Psoas muscle (tissue), 8 donors: Measurements from ENCODE around the gene ASH1L. TPM values are rescaled to one million over a fixed set of nuclear protein-coding genes. Genes with fewer than 3 reads are reported as not detected.

ENCODE experiments used
- ATAC-seq, 4 donors: fragments of 200-7000 bp; cut with Tn5 transposase; one replicate each; pipeline ENCODE4 v1.9.1; 2020; ENCODE audit warnings: moderate library complexity in 3 of 4, mild to moderate bottlenecking in 2 of 4
- DNase-seq, 2 donors: peaks; one replicate each; pipeline ENCODE4 v3.0.0-alpha.2; 2020
- H3K27ac ChIP-seq: fragments of 200-600 bp; one replicate; pipeline ENCODE4 v1.8.0; 2022
- H3K27me3 ChIP-seq, 3 donors: fragments of 200-600 bp in 1 of 3; one replicate each; pipeline versions ENCODE4 v1.6.1 to v1.8.0; 2013 to 2022; ENCODE audit warnings: low read length in 2 of 3, mild to moderate bottlenecking in 2 of 3, moderate library complexity in 1 of 3; ENCODE audit not compliant: insufficient read depth in 3 of 3
- H3K36me3 ChIP-seq, 2 donors: fragments of 200-600 bp in 1 of 2; one replicate each; pipeline versions ENCODE4 v1.6.1 to v1.8.0; 2013 to 2022; ENCODE audit warnings: low read depth in 1 of 2, mild to moderate bottlenecking in 1 of 2, moderate library complexity in 1 of 2; ENCODE audit not compliant: insufficient read depth in 1 of 2
- H3K4me1 ChIP-seq: fragments of 200-600 bp; one replicate; pipeline ENCODE4 v1.8.0; 2022
- H3K4me3 ChIP-seq: fragments of 200-600 bp; one replicate; pipeline ENCODE4 v1.8.0; 2022; ENCODE audit warnings: mild to moderate bottlenecking
- H3K9me3 ChIP-seq: fragments of 200-600 bp; one replicate; pipeline ENCODE4 v1.8.0; 2022
- WGBS, 3 donors: extraction: QIAGEN DNeasy Blood & Tissue Kit; methylation state at CpG; one replicate each; pipeline versions ENCODE4 v1.1.6 to v1.1.7; 2013; 5-methylcytosine and 5-hydroxymethylcytosine counted together
- intact Hi-C, 2 donors: fragments of 100-400 bp; cut with DNase I; formaldehyde crosslinking; loops; one replicate each; pipeline versions ENCODE4 v1.11.0 to v1.14.2; 2022
- polyA plus RNA-seq, 3 donors: library from polyadenylated mRNA; stranded (reverse); fragments of 200-250 nt; gene quantifications; one replicate each; pipeline ENCODE4 v1.2.3, GENCODE V29; 2013
- total RNA-seq, 4 donors: library from RNA; stranded (reverse); fragmentation: NEBNext Ultra II Directional in 2 of 4; extraction: Animal tissue kit (Norgen Biotek cat#: 25700) in 2 of 4; gene quantifications; one replicate each; pipeline versions ENCODE4 v1.2.1 to v1.2.4, GENCODE V29; 2021 to 2023
- TF ChIP-seq, protein P1 (sequence below): fragments of 200-600 bp; IDR thresholded peaks from one replicate; pipeline ENCODE4 v1.8.0; 2022; ENCODE audit warnings: antibody characterized with exemption
- donor health status: healthy with polysubstance abuse.
- donor health status: DM: no; HTN: no; CAD: no; lungs with moderate emphysema.
- donor health status: Bipolar disorder and iron deficiency.
- donor health status: healthy.
- donor health status: DM: yes; HTN: yes; CAD: no.
- donor health status: DM: no; HTN: no; CAD: no.
- donor health status: DM: no; HTN: no; CAD: no.
- donor health status: DM: yes; HTN: yes; CAD: no.

ASH1L gene
- total and polyA plus RNA-seq, 7 donors, result 6.5 to 52.0 (median 41.6) TPM

DNA sequence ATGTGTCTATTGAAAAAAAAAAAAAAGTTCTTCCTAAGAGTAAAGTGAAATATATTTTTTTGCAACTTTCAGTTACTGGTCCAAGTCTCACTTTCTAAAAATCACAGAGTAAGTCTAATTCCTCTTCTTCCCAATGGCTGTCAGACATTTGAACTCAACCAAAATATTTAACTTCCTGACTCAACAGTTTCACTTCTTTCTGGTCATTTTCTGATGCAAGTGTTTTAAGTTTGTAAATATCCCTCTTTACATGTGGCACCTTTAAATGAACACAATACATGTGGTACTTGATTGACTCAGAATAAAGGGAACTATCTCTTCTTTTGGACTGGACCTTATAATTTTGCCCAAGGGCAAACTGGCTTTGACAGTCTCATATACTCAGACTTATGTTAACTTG lies 76.7 kb downstream of the ASH1L start:
- intact Hi-C loops, result no loop called here
- ATAC-seq (no peak), DNase-seq (no peak)
- peaks cover 0 to 18% of the 10 kb centered on the region in 2 donors for H3K36me3 ChIP-seq
- H3K4me3 ChIP-seq, result no peak overlapping the region
- no peak overlapping the region for H3K27ac ChIP-seq
- no peaks in the 10 kb centered on the region for H3K27me3 ChIP-seq
- H3K9me3 ChIP-seq, result no peaks in the 10 kb centered on the region
- no peaks in the 10 kb centered on the region for H3K4me1 ChIP-seq
- TF ChIP-seq, protein P1, sequence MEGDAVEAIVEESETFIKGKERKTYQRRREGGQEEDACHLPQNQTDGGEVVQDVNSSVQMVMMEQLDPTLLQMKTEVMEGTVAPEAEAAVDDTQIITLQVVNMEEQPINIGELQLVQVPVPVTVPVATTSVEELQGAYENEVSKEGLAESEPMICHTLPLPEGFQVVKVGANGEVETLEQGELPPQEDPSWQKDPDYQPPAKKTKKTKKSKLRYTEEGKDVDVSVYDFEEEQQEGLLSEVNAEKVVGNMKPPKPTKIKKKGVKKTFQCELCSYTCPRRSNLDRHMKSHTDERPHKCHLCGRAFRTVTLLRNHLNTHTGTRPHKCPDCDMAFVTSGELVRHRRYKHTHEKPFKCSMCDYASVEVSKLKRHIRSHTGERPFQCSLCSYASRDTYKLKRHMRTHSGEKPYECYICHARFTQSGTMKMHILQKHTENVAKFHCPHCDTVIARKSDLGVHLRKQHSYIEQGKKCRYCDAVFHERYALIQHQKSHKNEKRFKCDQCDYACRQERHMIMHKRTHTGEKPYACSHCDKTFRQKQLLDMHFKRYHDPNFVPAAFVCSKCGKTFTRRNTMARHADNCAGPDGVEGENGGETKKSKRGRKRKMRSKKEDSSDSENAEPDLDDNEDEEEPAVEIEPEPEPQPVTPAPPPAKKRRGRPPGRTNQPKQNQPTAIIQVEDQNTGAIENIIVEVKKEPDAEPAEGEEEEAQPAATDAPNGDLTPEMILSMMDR, result no peak

DNA sequence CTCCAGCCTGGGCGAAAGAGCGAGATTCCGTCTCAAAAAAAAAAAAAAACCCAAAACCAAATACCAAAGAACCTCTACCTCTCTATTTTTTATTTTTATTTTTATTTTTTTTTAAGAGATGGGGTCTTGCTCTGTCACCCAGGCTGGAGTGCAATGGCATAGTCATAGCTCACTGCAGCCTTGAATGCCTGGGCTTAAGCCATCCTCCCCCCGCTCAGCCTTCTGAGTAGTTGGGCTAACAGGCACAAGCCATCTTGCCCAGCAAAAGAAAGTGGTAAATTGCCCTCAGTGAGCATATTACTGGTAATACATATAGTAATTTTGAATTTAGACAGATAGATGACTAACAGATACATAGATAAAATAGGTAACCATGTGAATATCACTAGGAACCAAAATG lies 77.4 kb downstream of the ASH1L start:
- Histone ChIP-seq H3K36me3 (peaks cover 0 to 25% of the 10 kb centered on the region in 2 donors), H3K27ac (no peak overlapping the region), H3K4me1 (no peaks in the 10 kb centered on the region), H3K27me3 (no peaks in the 10 kb centered on the region), H3K9me3 (no peaks in the 10 kb centered on the region), H3K4me3 (no peak overlapping the region)
- ATAC-seq (no peak), DNase-seq (no peak)
- intact Hi-C loops, result no loop called here
- 95 to 100% (median 98%) methylated on average over 4 of the region's 4 CpGs for WGBS, 3 donors
- TF ChIP-seq, protein P1, result no peak

DNA sequence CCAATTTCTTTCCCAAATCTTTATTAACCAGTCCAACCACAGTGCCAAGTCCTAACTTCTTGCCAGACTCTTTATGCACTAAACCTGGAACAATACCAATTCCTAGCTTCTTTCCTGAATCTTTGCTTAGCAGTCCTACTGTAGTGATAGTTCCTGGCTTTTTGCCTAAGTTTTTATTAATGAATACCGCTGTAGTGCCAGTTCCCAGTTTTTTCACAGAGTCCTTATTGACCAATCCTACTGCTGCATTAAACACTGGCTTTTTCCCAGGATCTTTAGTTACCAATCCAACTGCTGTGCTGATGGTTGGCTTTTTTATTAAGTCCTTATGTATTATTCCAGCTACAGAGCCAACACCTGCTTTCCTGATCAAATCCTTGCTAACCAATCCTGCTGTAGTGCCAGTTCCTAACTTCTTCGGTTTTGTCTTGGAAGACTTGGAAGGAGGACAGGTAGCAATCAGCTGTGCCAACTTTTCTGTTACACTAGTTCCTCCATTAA lies 80.8 kb downstream of the ASH1L start:
- intact Hi-C loops, result no loop called here
- Histone ChIP-seq H3K36me3 (peaks cover 9 to 43% of the 10 kb centered on the region in 2 donors), H3K4me1 (no peaks in the 10 kb centered on the region), H3K4me3 (no peak overlapping the region), H3K27me3 (no peaks in the 10 kb centered on the region), H3K27ac (no peak overlapping the region), H3K9me3 (no peaks in the 10 kb centered on the region)
- no peak for ATAC-seq
- no peak for DNase-seq
- TF ChIP-seq, protein P1, result no peak
- 82 to 96% (median 82%) methylated on average over 2 of the region's 2 CpGs for WGBS, 3 donors

DNA sequence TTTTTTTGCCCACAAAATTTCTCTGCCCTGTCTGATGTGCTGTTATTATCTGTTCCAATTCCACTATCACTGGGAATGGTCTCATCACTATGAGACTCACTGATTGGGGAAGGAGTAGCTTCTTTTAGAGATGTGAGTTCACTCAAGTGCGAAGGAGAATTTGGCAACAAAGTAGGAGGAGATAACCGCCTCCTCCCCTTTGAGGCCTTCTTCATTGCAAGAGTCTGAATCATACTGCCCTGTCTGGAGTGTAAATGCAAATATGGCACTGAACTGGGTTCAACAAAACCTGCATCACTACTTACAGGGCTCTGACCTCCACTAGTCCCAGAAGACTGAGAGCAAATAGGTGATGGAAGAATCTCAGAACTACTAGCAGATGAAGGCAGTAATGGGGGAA lies 83.4 kb downstream of the ASH1L start:
- H3K27me3 ChIP-seq, result no peaks in the 10 kb centered on the region
- H3K9me3 ChIP-seq, result no peaks in the 10 kb centered on the region
- no peak overlapping the region for H3K27ac ChIP-seq
- intact Hi-C loops, result no loop called here
- H3K36me3 ChIP-seq, result peaks cover 9 to 43% of the 10 kb centered on the region in 2 donors
- WGBS, 3 donors, result 81 to 90% (median 81%) methylated on average over 2 of the region's 2 CpGs
- ATAC-seq (peak in 2 of 4 donors; percentile 65 to 78), DNase-seq (no peak)
- H3K4me3 ChIP-seq, result no peak overlapping the region
- TF ChIP-seq, protein P1, result no peak
- no peaks in the 10 kb centered on the region for H3K4me1 ChIP-seq

DNA sequence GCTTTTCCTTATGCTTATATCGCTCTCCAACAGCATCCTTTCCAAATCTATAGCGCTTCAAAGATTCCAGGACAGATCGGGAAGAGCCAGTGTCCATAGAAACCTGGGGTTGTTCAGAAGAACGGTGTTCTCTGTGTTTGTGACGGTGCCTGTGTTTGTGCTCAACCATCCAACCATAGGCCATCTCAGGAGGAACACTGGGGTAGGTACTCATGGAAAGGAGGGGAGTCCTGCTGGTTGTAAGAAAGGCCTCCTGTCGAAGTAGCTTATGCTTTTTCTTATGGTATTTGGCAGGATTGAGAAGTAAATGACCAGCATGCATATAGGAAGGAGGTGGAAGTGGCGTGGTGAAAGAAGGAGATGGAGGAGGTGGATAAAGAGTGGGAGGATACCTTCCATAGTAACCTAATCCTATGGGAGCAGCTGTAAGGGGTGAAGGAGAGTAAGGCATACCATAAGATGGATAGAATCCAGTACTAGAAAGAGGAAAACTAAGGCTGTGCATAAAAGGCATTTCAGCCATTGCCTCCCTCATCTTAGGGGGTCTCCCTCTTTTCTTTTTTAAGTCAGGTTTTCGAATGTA lies 84.2 kb downstream of the ASH1L start:
- peaks cover 9 to 43% of the 10 kb centered on the region in 2 donors for H3K36me3 ChIP-seq

More for the DNA sequence above, 84.2 kb downstream of the ASH1L start:
- DNase-seq, result no peak
- 93 to 94% (median 94%) methylated on average over 8 of the region's 8 CpGs for WGBS, 3 donors
- Histone ChIP-seq H3K9me3 (no peaks in the 10 kb centered on the region), H3K4me3 (no peak overlapping the region), H3K4me1 (no peaks in the 10 kb centered on the region), H3K27me3 (no peaks in the 10 kb centered on the region), H3K27ac (no peak overlapping the region)
- TF ChIP-seq, protein P1, result no peak
- no peak for ATAC-seq
- intact Hi-C loops, result no loop called here
